ENCODE measurements around the gene DOHH. TPM values are rescaled to one million over a fixed set of nuclear protein-coding genes. Genes with fewer than 3 reads are reported as not detected.
"Not testable (repeated sequence)": the region's sequence is repeated elsewhere in the genome, so short reads cannot be mapped to it uniquely, and the experiment has no call there.

The DOHH gene
- total RNA-seq, 1 donor from 2014 or later = 11.0 TPM

DNA sequence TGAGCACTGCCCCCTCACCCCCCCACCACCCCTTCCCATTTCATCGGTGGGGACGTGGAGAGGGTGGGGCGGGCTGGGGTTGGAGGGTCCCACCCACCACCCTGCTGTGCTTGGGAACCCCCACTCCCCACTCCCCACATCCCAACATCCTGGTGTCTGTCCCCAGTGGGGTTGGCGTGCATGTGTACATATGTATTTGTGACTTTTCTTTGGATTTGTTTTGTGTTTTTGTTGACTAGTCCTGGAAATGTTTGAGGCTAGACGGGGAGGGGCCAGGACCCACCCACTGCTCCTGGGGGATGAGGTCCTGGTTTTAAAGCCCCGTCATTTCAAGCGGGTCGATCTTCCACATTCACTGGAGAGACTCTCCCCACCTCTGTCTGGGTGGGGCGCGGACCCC lies 35.5 kb upstream of the DOHH start:
- no peak for ATAC-seq
- intact Hi-C loops (cut with micrococcal nuclease) = no loop called here
- DNase-seq = no peak

DNA sequence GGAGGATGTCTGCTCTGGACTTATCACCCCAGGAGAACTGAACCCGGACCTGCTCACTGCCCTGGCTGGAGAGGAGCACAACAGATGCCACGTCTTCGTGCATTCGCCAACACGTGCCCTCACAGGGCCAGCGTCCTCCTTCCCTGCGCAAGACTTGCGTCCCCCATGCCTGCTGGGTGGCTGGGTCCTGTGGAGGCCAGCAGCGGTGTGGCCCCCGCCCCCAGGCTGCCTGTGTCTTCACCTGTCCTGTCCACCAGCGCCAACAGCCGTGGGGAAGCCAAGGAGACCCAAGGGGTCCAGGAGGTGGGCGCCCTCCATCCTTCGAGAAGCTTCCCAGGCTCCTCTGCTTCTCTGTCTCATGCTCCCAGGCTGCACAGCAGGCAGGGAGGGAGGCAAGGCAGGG lies 35.1 kb upstream of the DOHH start:
- intact Hi-C loops (cut with micrococcal nuclease) = no loop called here
- DNase-seq = no peak
- no peak for ATAC-seq

DNA sequence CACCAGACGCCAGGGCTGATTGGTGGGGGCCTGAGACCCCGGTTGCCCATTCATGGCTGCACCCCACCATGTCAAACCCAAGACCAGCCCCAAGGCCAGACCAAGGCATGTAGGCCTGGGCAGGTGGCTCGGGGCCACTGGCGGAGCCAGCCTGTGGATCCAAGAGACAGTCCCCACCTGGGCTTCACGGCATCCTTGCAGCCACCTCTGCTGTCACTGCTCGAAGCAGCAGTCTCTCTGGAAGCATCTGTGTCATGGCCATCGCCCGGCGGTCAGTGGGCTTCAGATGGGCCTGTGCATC lies 34.7 kb upstream of the DOHH start:
- no peak for DNase-seq

DNA sequence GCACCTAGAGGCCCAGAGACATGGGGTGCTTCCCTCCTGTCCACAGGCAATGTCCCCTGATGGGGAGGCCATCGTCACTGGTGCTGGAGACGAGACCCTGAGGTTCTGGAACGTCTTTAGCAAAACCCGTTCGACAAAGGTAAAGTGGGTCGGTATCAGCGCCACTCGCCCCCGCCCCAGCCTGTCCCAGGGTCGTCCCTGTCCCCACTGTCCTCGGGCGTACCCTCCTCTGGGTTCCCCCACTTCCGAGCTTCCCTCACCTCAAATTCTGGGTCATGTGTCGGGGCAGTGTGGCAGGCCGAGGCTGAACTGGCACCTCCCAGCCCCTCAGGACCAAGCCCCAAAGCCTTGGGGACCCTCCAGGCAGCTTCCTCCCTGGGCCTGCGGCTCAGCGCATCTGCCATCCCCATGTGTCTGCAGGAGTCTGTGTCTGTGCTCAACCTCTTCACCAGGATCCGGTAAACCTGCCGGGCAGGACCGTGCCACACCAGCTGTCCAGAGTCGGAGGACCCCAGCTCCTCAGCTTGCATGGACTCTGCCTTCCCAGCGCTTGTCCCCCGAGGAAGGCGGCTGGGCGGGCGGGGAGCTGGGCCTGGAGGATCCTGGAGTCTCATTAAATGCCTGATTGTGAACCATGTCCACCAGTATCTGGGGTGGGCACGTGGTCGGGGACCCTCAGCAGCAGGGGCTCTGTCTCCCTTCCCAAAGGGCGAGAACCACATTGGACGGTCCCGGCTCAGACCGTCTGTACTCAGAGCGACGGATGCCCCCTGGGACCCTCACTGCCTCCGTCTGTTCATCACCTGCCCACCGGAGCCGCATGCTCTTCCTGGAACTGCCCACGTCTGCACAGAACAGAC lies 34.1 kb upstream of the DOHH start:
- DNase-seq (no peak), ATAC-seq (no peak)
- intact Hi-C loops (cut with micrococcal nuclease) = no loop called here

More for the DNA sequence above, 34.7 kb upstream of the DOHH start:
- ATAC-seq = no peak
- intact Hi-C loops (cut with micrococcal nuclease) = no loop called here

DNA sequence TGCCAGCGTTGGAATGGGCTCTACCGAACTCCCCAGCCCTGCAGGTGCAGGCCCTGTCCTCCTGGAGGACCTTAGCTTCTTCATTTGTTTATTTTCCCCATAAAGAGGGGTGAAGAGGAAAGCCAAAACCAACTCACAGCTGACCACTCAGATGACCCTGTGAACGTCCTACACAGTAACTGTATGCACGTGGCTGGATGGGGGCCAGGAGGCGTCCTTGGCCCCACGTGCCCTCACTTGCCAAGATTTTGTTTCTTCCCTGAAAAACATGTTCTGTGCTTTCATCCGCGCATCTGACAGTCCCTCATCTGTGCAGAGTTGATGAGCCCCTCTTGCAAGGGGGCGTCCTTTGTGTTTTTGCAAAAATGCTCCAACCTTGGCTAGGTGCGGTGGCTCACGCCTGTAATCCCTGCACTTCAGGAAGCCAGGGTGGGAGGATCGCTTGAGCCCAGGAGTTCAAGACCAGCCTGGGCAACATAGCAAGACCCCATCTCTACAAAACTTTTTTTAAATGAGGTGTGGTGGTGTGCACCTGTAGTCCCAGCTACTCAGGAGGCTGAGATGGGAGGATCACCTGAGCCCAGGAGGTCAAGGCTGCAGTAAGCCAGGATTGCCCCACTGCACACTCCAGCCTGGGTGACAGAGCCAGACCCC lies 33.2 kb upstream of the DOHH start:
- no peak for DNase-seq
- intact Hi-C loops (cut with micrococcal nuclease) = no loop called here
- no peak for ATAC-seq

DNA sequence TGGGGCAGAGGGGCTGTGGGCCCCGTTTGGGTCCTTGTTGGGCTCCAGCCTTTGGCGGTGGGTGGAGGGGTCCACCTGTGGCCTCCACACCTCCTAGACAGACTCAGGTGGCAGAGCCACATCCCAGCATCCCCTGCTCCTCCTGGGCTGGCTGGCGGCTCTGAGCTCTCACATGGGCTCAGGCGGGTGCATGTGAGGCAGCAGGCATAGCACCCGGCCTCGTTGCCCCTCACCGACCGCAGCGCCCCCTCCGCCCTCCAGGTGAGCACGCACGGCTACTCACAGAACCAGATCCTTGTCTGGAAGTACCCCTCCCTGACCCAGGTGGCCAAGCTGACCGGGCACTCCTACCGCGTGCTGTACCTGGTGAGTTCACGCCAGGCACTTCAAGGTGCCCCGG lies 32.6 kb upstream of the DOHH start:
- intact Hi-C loops (cut with micrococcal nuclease) = no loop called here
- ATAC-seq = no peak
- DNase-seq = no peak

DNA sequence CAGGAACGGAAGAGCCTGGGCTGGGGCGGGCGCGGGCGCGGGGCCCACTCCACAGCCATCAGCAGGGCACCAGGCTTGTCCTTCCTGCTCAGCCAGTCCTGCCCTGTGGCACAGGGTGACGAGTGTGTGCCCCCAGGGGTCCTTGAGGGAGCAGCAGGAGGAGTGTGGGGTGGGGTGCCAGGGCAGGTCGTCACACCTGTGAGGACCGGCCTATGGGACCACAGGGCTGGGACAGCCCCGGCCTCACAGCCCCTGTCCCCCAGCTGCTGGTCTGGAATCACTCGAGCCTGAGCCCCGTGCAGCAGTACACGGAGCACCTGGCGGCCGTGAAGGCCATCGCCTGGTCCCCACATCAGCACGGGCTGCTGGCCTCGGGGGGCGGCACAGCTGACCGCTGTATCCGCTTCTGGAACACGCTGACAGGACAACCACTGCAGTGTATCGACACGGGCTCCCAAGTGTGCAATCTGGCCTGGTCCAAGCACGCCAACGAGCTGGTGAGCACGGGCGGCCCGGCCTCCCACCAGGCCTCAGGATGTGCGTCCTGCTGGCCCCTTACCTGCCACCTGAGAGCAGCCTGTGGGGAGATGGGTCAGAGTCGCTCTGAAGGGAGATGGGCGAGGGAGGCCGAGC lies 31.8 kb upstream of the DOHH start:
- intact Hi-C loops (cut with micrococcal nuclease) = no loop called here

DNA sequence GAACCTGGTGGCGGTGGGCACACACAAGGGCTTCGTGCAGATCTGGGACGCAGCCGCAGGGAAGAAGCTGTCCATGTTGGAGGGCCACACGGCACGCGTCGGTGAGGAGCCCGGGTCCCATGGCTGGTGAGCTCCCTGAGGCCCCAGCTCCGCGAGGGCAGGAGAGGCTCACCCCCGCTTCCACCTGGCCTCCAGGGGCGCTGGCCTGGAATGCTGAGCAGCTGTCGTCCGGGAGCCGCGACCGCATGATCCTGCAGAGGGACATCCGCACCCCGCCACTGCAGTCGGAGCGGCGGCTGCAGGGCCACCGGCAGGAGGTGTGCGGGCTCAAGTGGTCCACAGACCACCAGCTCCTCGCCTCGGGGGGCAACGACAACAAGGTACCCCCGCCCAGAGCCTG lies 31.2 kb upstream of the DOHH start:
- DNase-seq (no peak), ATAC-seq (no peak)
- intact Hi-C loops (cut with micrococcal nuclease) = no loop called here

More for the DNA sequence above, 31.8 kb upstream of the DOHH start:
- no peak for ATAC-seq
- DNase-seq = no peak

DNA sequence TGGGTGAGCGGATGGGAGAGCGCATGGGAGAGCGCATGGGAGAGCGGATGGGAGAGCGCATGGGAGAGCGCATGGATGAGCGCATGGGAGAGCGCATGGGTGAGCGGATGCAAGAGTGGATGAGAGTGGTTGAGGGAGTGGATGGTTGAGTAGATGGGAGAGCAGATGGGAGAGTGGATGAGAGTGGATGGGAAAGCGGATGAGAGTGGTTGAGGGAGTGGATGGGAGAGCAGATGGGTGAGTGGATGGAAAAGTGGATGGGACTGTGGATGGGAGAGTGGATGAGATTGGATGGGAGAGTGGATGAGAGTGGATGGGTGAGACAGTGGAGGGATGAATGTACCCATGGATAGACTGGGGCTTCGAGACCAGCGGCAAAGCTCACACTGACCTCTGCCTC lies 29.9 kb upstream of the DOHH start:
- intact Hi-C loops (cut with micrococcal nuclease) = no loop called here
- DNase-seq (no peak), ATAC-seq (no peak)

DNA sequence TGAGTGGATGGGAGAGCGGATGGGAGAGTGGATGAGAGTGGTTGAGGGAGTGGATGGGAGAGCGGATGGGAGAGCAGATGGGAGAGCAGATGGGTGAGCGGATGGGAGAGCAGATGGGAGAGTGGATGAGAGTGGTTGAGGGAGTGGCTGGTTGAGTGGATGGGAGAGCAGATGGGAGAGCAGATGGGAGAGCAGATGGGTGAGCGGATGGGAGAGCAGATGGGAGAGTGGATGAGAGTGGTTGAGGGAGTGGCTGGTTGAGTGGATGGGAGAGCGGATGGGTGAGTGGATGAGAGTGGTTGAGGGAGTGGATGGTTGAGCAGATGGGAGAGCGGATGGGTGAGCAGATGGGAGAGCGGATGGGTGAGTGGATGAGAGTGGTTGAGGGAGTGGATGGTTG lies 28.8 kb upstream of the DOHH start:
- intact Hi-C loops (cut with micrococcal nuclease); DNase-seq; ATAC-seq: not testable (repeated sequence)

DNA sequence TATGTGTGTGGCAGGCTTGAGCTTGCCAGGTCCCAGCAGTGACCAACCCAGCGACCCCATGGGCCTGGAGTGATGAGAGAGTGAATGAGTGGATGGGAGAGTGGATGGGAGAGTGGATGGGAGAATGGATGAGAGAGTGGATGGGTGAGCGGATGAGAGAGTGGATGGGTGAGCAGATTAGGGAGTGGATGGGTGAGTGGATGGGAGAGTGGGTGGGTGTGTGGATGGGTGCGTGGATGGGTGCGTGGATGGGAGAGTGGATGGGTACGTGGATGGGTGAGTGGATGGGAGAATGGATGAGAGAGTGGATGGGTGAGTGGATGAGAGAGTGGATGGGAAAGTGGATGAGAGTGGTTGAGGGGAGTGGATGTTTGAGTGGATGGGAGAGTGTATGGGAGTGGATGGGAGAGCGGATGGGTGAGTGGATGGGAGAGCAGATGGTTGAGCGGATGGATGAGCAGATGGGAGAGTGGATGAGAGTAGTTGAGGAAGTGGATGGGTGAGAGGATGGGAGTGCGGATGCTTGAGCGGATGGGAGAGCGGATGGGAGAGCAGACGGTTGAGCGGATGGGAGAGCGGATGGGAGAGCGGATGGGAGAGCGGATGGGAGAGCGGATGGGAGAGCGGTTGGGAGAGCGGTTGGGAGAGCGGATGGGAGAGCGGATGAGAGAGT lies 28.2 kb upstream of the DOHH start:
- no peak for ATAC-seq
- no peak for DNase-seq
- intact Hi-C loops (cut with micrococcal nuclease) = no loop called here

DNA sequence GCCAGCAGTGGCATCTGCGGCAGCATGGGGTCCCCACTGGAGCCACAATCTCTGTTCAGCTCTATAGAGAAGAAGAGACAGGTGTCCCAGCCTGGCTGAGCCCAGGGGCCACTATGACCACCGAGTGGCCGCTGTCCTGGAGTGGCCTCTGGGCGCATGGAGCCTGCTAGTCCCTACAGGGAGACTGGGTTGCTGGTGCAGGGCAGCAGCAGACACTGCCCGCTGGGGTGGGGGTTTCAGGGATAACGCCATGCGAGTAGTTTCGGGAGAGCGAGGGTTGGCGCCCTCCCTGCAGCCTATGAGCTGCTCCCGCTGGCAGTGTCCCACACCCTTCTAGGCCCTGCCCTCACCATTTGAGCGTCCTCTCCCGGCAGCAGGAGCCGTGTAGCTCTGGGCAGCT lies 27.6 kb upstream of the DOHH start:
- DNase-seq = no peak
- no peak for ATAC-seq
- intact Hi-C loops (cut with micrococcal nuclease) = no loop called here

DNA sequence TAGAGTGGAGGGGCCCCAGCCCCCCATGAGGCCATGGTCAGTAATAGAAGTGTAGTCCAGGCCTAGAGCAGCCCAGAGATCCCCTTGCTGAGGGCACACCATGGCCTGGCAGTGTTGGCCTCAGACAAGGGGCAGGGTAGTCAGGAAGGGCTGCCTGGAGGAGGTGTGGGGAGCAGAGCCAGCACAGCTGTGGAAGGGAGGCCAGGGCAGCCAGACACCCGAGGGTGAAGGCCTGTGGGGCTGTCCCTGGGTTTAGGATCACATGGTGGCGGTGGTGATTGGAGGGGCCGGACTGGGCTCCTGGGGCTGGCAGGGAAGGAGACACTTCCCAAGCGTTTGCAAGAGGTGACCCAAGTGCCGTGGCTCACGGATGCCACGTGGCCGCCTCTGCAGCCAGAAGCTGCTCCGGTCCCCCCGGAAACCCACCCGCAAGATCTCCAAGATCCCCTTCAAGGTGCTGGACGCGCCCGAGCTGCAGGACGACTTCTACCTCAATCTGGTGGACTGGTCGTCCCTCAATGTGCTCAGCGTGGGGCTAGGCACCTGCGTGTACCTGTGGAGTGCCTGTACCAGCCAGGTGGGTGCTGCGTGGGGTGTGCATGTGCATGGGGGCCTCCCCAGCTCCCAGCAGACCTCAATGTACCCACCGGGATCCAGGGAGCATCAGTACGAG lies 26.9 kb upstream of the DOHH start:
- no peak for DNase-seq
- intact Hi-C loops (cut with micrococcal nuclease) = no loop called here
- no peak for ATAC-seq

DNA sequence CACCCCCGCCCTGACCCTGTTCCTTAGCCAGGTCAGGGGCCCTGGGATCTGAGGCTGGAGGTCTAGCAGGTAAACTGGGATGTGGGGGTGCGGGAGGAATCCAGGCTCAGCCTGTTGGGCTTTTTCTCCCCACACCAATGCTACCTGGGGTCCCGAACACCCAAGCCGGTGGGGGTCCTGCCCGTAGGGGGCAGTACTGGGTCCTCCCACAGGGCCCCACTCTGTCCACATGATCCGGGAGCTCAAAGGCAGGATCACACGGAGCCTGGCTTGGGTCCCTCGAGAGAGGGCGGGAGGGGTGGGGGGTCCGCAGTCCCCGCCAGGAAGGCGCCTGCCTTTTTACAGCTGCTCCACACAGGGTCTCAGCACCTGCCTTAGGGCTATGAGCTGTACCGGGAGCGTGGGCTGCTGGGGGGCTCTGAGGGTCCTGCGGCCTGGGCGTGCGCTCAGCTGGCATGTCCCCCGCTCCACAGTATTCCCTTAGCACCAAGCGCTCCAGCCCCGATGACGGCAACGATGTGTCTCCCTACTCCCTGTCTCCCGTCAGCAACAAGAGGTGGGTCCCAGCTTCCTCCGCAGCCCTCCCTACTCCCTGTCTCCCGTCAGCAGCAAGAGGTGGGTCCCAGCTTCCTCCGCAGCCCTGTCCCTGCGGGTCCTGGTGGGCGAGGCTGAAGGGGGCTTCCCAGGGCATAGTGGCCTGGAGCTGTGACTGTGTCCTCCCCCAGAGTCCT lies 26.2 kb upstream of the DOHH start:
- intact Hi-C loops (cut with micrococcal nuclease) = no loop called here
- DNase-seq (no peak), ATAC-seq (no peak)

DNA sequence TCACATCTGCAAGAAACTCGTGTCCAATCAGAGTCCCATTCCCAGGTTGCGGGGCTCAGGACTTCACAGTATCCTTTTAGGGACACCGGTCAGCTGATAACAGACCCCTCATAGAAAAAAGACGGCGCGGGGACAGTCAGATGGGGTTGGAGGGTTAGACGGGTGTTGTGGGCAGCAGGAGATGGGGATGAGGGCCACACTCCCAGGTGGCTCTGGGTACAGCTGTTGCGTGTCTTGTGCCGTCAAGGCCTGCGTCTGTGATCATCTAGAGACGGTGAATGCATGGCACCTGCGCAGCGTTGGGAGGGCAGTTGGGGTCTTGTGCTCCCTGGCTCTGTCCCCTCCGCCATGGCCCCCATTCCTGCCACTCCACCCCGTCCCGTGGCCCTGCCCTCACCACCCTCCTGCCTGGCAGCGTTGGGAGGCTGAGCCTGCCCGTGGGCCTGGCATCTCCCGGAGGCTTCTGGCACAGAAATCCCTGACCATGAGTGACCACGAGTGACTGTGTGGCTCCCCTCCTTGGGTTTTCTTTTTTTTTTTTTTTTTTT lies 24.5 kb upstream of the DOHH start:
- DNase-seq = no peak
- intact Hi-C loops (cut with micrococcal nuclease) = no loop called here
- no peak for ATAC-seq

DNA sequence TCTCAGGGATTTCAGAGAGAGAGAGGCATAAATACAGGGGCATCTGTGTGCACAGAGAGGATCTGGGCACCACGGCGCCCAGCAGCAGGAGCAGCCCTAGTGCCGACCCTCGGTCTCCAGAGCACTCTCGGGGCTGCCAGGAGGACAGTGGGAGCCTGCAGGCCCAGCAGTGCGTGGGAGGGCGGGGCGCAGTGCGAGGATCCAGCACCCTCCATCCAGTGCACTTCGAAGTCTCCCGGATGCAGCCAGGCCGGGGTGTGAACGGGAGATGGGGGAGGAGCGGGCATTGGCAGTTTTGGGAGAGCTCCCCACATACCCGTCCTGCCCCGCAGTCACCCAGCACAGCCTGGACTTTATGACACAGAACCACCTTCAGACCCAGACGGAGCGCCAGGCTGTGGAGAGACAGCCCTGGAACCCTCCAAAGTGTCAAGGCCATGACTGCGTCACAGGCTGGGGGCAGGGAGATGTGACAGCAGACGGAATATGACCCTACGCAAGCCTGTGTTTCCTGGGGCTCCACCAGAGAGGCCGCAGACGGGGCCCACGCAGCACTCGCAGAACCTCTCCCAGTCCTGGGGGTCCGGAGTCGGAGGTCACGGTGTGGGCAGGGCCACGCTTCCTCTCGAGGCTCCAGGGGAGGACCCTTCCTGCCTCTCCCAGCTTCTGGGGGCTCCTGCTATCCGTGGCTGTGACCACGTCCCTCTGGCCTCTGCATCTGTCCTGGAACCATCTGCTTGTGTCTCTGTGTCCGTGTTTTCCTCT lies 23.8 kb upstream of the DOHH start:
- ATAC-seq (no peak), DNase-seq (no peak)
- intact Hi-C loops (cut with micrococcal nuclease) = no loop called here

DNA sequence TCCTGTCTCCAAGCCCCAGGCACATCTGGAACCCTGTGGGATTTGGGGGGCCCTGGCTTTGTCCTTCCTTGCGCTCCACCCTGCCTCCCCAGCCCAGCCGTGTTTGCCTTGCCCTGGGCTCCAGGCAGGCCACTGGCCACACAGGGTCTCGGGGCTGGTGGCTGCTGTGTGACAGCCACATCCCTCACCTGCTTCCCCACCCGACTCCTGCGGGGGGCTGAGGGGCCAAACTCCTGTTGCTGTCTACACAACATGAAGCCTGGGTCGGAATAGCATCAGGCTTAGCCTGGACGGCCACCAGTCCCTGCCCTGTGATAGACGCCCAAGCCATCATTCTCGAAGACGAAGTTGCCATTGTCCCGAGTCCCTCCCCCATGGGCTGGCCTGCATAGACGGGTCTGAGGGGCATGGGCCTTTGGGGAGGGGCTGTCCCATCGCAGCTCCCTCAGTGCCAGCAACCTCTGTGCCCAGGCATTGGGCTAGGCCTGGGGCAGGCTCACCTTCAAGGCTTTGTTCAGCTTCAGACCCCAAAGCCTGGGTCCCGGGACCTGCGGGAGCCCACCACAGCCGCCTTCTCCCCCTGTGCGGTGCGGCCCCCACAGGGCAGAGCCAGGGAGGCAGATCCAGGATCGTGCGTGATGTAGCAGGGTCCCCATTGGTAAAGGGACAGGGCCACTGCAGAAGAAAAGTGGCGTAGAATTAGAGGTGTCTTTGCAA lies 23.0 kb upstream of the DOHH start:
- DNase-seq = no peak
- intact Hi-C loops (cut with micrococcal nuclease) = no loop called here

More for the DNA sequence above, 23.0 kb upstream of the DOHH start:
- no peak for ATAC-seq

All from left ventricle myocardium superior (tissue), 1 donor.